Omental fat pad (tissue), 4 donors: Measurements from ENCODE around the gene GLB1L2. TPM values are rescaled to one million over a fixed set of nuclear protein-coding genes. Genes with fewer than 3 reads are reported as not detected.

ENCODE experiments used
- ATAC-seq: fragments of 150-250 bp; one replicate; pipeline ENCODE4 v1.9.1; 2016; ENCODE audit warnings: mild to moderate bottlenecking, moderate library complexity; ENCODE audit not compliant: low FRiP score
- DNase-seq: peaks from one replicate; pipeline ENCODE4 v3.0.0-alpha.2; 2019; ENCODE audit warnings: low spot score
- total RNA-seq, 4 donors: library from RNA; depleted of rRNA; stranded (reverse); fragments of >200 nt; gene quantifications; one replicate each; pipeline ENCODE4 v1.1.0, GENCODE V29; 2016
- TF ChIP-seq, protein P1 (sequence below), 3 donors: fragments of 450-650 bp; IDR thresholded peaks; one replicate each; pipeline ENCODE4 v1.5.1; 2016 to 2017; ENCODE audit warnings: antibody characterized with exemption in 3 of 3, mild to moderate bottlenecking in 3 of 3, moderate library complexity in 2 of 3

GLB1L2 gene
- total RNA-seq, 4 donors from 2014 or later: 1.8 to 5.5 (median 2.4) TPM

- no peak for DNase-seq
- TF ChIP-seq, protein P1, sequence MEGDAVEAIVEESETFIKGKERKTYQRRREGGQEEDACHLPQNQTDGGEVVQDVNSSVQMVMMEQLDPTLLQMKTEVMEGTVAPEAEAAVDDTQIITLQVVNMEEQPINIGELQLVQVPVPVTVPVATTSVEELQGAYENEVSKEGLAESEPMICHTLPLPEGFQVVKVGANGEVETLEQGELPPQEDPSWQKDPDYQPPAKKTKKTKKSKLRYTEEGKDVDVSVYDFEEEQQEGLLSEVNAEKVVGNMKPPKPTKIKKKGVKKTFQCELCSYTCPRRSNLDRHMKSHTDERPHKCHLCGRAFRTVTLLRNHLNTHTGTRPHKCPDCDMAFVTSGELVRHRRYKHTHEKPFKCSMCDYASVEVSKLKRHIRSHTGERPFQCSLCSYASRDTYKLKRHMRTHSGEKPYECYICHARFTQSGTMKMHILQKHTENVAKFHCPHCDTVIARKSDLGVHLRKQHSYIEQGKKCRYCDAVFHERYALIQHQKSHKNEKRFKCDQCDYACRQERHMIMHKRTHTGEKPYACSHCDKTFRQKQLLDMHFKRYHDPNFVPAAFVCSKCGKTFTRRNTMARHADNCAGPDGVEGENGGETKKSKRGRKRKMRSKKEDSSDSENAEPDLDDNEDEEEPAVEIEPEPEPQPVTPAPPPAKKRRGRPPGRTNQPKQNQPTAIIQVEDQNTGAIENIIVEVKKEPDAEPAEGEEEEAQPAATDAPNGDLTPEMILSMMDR (IDR thresholded peaks at IDR 0.05): no peak
- ATAC-seq: no peak
These were observed 48.4 kb downstream of the GLB1L2 start for GRCh38 chr11:134380229-134380628.

DNA sequence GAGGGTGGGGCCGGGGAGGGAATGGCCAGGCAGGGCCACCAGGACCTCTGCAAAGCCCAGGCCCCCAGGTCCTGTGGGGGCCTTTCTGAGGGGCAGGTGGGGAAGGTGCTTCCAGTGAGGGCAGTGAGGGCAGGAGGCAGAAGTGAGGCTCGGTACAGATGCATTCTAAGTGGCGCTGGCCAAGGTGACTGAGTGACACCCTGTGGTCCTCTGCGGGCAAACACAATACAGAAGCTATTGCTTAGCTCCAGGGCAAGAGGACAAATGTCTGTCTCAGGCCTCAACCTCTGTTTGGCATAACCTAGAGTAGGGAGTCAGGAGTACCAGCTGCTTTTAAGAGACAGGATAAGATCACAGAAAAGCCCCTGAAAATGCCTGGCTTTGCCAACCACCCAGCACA is 49.0 kb downstream of the GLB1L2 start:
- TF ChIP-seq, protein P1 (IDR thresholded peaks at IDR 0.05): no peak
- ATAC-seq (no peak), DNase-seq (no peak)

GRCh38 chr11:134382257-134382656 is 50.5 kb downstream of the GLB1L2 start:
- TF ChIP-seq, protein P1 (IDR thresholded peaks at IDR 0.05): no peak
- DNase-seq (no peak), ATAC-seq (no peak)

- ATAC-seq (no peak), DNase-seq (no peak)
- TF ChIP-seq, protein P1 (IDR thresholded peaks at IDR 0.05): no peak
These were observed 51.0 kb downstream of the GLB1L2 start for GRCh38 chr11:134382830-134383229.

DNA sequence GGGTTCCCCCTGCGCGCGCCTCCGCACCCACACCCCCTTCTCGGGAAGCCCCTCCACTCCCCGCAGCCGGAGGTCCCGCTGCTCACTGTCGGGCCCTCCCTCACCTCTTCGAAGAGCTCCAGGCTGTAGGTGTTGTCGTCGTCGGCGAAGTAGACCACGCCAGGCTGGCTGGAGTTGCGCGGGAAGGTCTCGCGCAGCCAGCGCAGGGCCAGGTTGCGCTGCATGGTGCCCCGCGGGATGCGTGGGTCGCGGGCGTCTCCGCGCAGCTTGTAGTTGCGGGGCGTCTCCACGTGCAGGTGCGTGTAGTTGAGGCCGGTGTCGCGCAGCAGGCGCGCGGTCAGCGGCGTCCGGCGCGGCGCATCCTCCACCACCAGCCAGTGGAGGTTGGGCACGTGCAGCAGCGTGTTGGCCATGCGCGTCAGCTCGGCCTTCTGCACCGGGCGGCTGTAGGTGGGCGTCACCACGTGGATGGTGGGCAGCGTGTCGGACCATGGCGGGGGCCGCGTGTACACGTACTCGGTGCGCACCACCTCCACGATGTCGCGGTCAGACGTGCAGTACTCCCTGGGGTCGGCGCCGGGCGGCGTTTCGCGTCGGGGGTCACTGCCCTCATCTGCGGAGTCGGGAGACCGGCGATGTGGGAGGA is 51.9 kb downstream of the GLB1L2 start:
- DNase-seq (no peak), ATAC-seq (no peak)
- TF ChIP-seq, protein P1 (IDR thresholded peaks at IDR 0.05): no peak

GRCh38 chr11:134384406-134384805 is 52.6 kb downstream of the GLB1L2 start:
- TF ChIP-seq, protein P1 (IDR thresholded peaks at IDR 0.05): no peak
- DNase-seq: no peak
- no peak for ATAC-seq

DNA sequence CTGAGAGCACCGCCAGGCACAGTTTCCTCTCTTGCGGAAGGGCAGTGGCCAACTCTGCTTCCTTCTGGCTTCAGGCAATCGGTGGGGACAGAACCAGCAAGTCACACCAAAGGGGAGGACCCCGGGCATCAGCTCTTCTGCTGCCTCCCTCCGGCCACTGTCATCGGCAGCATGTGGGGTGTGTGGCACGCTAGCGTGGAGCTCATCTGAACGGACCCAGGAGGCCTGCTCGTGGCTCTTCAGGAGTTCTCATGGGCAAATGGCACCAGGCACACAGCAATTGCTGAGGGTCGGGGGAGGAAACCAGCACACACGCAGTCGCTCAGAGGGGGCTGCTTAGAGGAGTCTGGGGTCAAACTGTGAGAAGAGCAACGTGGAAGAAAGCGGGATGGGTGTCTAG is 53.4 kb downstream of the GLB1L2 start:
- DNase-seq: no peak
- no peak for ATAC-seq

More for the DNA sequence above, 53.4 kb downstream of the GLB1L2 start:
- TF ChIP-seq, protein P1 (IDR thresholded peaks at IDR 0.05): no peak
